SK-N-SH treated with all-trans-retinoic acid at 6 μM for 48 hours (cell line): ENCODE data around the gene CHRNA1.

Experiments used
- ARNTL ChIP-seq: fragments of 450-650 bp; formaldehyde crosslinking; IDR thresholded peaks from 2 replicates; pipeline ENCODE4 v1.5.0; 2020; ENCODE audit warnings: low read depth, mild to moderate bottlenecking, moderate library complexity, borderline replicate concordance
- BACH2 ChIP-seq: fragments of 250-450 bp; sonication (Bioruptor Pico); IDR thresholded peaks from 2 replicates; pipeline ENCODE4 v1.9.0; 2021; ENCODE audit warnings: mild to moderate bottlenecking, borderline replicate concordance
- ESRRG ChIP-seq: fragments of 250-450 bp; sonication (Bioruptor Pico); IDR thresholded peaks from 2 replicates; pipeline ENCODE4 v1.6.1; 2021; ENCODE audit warnings: mild to moderate bottlenecking
- ISL1 ChIP-seq: fragments of 250-450 bp; sonication (Bioruptor Pico); IDR thresholded peaks from 2 replicates; pipeline ENCODE4 v2.1.2; 2022; ENCODE audit warnings: mild to moderate bottlenecking, moderate library complexity
- OSR1 ChIP-seq: fragments of 250-450 bp; sonication (Bioruptor Pico); IDR thresholded peaks from 2 replicates; pipeline ENCODE4 v1.8.0; 2022; ENCODE audit warnings: moderate library complexity, mild to moderate bottlenecking, inconsistent platforms
- PPARA ChIP-seq: fragments of 250-450 bp; sonication (Bioruptor Pico); IDR thresholded peaks from 2 replicates; pipeline ENCODE4 v1.5.0; 2020; ENCODE audit warnings: mild to moderate bottlenecking, borderline replicate concordance
- TOX ChIP-seq: fragments of 250-450 bp; sonication (Bioruptor Pico); IDR thresholded peaks from 2 replicates; pipeline ENCODE4 v1.8.0; 2021; ENCODE audit warnings: mild to moderate bottlenecking, moderate library complexity, borderline replicate concordance
- TSHZ2 ChIP-seq: fragments of 250-450 bp; sonication (Bioruptor Pico); IDR thresholded peaks from 2 replicates; pipeline ENCODE4 v1.5.0; 2020; ENCODE audit warnings: mild to moderate bottlenecking, moderate library complexity
- ZFP3 ChIP-seq: fragments of 250-450 bp; sonication (Bioruptor Pico); IDR thresholded peaks from 2 replicates; pipeline ENCODE4 v1.5.0; 2020; ENCODE audit warnings: mild to moderate bottlenecking, moderate library complexity
- ZFP30 ChIP-seq: fragments of 450-650 bp; formaldehyde crosslinking; IDR thresholded peaks from 2 replicates; pipeline ENCODE4 v1.5.0; 2022; ENCODE audit warnings: mild to moderate bottlenecking, moderate library complexity
- ZNF565 ChIP-seq: fragments of 450-650 bp; formaldehyde crosslinking; conservative IDR thresholded peaks from 2 replicates; pipeline ENCODE4 v1.5.0; 2020; ENCODE audit warnings: low read depth, mild to moderate bottlenecking, moderate library complexity
- ZNF70 ChIP-seq: fragments of 450-650 bp; formaldehyde crosslinking; IDR thresholded peaks from 2 replicates; pipeline ENCODE4 v1.5.0; 2020; ENCODE audit warnings: mild to moderate bottlenecking, moderate library complexity
- TF ChIP-seq, protein P1 (sequence below): fragments of 250-450 bp; sonication (Bioruptor Pico); IDR thresholded peaks from 2 replicates; pipeline ENCODE4 v1.8.0; 2020; ENCODE audit warnings: mild to moderate bottlenecking, moderate library complexity, borderline replicate concordance
- TF ChIP-seq, protein P2 (sequence below): fragments of 250-450 bp; sonication (Bioruptor Pico); IDR thresholded peaks from 2 replicates; pipeline ENCODE4 v1.5.1; 2020; ENCODE audit warnings: low read depth, mild to moderate bottlenecking, moderate library complexity

DNA sequence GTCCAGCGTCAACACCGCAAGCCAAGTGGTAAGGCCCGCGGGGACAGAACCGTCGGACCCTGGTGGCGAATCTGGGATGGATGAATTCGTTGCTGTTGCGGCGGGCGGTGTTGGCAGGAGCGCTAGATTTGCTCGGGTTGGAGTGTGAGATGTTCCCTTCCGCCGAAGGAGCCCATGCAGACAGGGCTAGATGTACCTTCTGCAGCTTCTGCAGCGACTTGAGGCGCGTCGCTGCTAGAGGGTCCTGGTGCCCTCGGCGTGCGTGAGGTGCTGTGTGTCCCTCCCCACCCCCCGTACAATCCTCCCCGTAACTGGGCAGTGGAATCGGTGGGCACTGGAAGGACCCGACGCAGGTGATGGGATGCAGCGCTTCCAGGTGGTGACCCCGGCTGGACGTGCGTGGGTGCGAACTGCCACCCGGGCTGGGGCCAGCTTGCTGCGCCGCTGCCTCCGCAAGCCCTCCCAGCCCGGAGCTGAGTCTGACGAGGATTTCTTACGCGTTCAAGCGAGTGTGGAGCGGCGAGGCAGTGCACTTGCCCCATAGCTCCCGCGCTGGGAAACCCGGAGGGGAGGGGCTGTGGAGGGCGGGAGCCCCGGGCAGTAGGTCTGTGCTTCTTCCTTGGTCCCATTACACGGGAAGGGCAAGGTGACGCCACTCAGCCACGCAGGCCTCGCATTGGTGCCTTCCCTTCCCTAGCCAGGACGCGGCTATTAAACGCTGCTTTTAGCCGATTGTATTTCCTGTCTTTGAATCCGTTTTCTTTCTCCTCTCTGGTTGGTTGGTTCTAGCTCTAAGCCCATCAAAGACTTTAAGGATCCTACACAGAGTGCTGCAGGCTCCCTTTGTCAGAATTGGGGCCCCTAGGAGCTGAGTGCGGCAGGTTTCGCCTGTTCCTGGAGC is 34.2 kb downstream of the CHRNA1 start:
- no peak for TF ChIP-seq ZNF565 (CRISPR knock-in tag)
- TF ChIP-seq ARNTL: no peak
- TF ChIP-seq ISL1 (CRISPR knock-in tag): no peak
- TF ChIP-seq PPARA (CRISPR knock-in tag): no peak
- no peak for TF ChIP-seq OSR1 (CRISPR knock-in tag)
- TF ChIP-seq, protein P1, sequence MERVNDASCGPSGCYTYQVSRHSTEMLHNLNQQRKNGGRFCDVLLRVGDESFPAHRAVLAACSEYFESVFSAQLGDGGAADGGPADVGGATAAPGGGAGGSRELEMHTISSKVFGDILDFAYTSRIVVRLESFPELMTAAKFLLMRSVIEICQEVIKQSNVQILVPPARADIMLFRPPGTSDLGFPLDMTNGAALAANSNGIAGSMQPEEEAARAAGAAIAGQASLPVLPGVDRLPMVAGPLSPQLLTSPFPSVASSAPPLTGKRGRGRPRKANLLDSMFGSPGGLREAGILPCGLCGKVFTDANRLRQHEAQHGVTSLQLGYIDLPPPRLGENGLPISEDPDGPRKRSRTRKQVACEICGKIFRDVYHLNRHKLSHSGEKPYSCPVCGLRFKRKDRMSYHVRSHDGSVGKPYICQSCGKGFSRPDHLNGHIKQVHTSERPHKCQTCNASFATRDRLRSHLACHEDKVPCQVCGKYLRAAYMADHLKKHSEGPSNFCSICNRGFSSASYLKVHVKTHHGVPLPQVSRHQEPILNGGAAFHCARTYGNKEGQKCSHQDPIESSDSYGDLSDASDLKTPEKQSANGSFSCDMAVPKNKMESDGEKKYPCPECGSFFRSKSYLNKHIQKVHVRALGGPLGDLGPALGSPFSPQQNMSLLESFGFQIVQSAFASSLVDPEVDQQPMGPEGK (CRISPR knock-in tag): no peak
- no peak for TF ChIP-seq BACH2 (CRISPR knock-in tag)
- TF ChIP-seq ZFP30: no peak
- TF ChIP-seq TOX (CRISPR knock-in tag): no peak
- no peak for TF ChIP-seq ESRRG
- TF ChIP-seq, protein P2, sequence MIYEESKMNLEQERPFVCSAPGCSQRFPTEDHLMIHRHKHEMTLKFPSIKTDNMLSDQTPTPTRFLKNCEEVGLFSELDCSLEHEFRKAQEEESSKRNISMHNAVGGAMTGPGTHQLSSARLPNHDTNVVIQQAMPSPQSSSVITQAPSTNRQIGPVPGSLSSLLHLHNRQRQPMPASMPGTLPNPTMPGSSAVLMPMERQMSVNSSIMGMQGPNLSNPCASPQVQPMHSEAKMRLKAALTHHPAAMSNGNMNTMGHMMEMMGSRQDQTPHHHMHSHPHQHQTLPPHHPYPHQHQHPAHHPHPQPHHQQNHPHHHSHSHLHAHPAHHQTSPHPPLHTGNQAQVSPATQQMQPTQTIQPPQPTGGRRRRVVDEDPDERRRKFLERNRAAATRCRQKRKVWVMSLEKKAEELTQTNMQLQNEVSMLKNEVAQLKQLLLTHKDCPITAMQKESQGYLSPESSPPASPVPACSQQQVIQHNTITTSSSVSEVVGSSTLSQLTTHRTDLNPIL (CRISPR knock-in tag): no peak
- TF ChIP-seq TSHZ2 (CRISPR knock-in tag): no peak
- TF ChIP-seq ZNF70 (CRISPR knock-in tag): no peak
- no peak for TF ChIP-seq ZFP3 (CRISPR knock-in tag)
